ENCODE results near the gene JAML.

DNA sequence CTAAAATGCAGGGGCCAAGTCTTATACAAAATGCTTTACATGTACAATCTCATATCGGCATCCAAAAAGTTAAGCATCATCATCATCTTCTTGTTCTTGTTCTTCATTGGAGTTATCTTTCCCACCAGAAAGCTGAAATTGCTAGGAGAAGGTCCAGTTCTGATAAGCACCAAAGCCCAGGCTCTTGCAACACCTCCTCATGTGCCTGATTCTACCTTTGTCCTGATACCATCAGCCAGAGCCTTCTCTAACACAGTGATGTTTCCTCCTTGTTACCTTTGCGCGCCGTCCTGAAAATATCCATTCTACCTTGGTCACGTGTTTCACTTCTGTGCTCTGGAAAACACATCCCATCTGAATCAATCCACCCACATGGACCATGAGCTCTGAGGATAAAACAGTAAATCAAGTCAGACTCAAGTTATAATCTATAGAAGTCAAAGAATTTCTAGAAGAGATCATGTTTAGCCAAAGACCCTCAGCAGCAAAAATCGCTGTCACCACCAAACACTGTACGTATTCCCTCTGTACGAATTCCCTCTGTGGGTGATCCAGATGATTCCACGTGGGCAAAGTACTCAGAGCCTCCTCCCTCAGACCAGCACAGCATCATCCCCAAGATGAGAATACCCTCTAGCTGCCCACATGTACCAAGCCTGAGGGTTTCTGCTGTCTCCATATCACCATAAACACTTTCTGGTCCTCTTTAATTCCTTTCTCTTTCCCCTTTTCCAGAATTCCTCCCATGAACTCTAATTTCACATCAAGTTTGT, 19.0 kb downstream of the JAML start:
- TF ChIP-seq SP1 (IDR thresholded peaks at IDR 0.05; ENCODE audit: low read depth) = no peak
- TF ChIP-seq EZH2 (IDR thresholded peaks at IDR 0.05) = no peak
- TF ChIP-seq, protein P1, sequence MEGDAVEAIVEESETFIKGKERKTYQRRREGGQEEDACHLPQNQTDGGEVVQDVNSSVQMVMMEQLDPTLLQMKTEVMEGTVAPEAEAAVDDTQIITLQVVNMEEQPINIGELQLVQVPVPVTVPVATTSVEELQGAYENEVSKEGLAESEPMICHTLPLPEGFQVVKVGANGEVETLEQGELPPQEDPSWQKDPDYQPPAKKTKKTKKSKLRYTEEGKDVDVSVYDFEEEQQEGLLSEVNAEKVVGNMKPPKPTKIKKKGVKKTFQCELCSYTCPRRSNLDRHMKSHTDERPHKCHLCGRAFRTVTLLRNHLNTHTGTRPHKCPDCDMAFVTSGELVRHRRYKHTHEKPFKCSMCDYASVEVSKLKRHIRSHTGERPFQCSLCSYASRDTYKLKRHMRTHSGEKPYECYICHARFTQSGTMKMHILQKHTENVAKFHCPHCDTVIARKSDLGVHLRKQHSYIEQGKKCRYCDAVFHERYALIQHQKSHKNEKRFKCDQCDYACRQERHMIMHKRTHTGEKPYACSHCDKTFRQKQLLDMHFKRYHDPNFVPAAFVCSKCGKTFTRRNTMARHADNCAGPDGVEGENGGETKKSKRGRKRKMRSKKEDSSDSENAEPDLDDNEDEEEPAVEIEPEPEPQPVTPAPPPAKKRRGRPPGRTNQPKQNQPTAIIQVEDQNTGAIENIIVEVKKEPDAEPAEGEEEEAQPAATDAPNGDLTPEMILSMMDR (IDR thresholded peaks at IDR 0.05 in 2 of 3, conservative IDR thresholded peaks at IDR 0.05 in 1 of 3; ENCODE audit: borderline replicate concordance in 1 of 3, insufficient read depth in 1 of 3, low read depth in 2 of 3, low read length in 2 of 3) = no peak
